Mesodermal cell (in vitro differentiated cells): ENCODE data around the gene FTO.

Experiments
- H3K27ac ChIP-seq: 2 replicates; pipeline ENCODE4 v1.7.0; 2013; ENCODE audit warnings: mild to moderate bottlenecking, low read depth, low read length, moderate library complexity; ENCODE audit not compliant: severe bottlenecking
- H3K36me3 ChIP-seq: 2 replicates; pipeline ENCODE4 v1.7.1; 2013; ENCODE audit warnings: mild to moderate bottlenecking, low read length, moderate library complexity; ENCODE audit not compliant: control insufficient read depth, insufficient read depth
- H3K4me1 ChIP-seq: one replicate; pipeline ENCODE4 v1.7.1; 2013; ENCODE audit warnings: mild to moderate bottlenecking, low read length; ENCODE audit not compliant: insufficient read depth, control insufficient read depth, poor library complexity, severe bottlenecking
- H3K4me3 ChIP-seq: 2 replicates; pipeline ENCODE4 v1.7.0; 2013; ENCODE audit warnings: low read length, control low read depth, mild to moderate bottlenecking; ENCODE audit not compliant: insufficient read depth, poor library complexity, severe bottlenecking; ENCODE audit errors: extremely low read depth
- H3K9me3 ChIP-seq: 2 replicates; pipeline ENCODE4 v1.7.1; 2013; ENCODE audit warnings: mild to moderate bottlenecking, low read length, moderate library complexity; ENCODE audit not compliant: control insufficient read depth
- WGBS, 2 experiments: methylation state at CpG; one replicate each; pipeline ENCODE4 v1.1.5; 2013; ENCODE audit warnings: missing lambda C conversion rate in 2 of 2; ENCODE audit not compliant: insufficient coverage in 2 of 2; 5-methylcytosine and 5-hydroxymethylcytosine counted together

The FTO gene

DNA sequence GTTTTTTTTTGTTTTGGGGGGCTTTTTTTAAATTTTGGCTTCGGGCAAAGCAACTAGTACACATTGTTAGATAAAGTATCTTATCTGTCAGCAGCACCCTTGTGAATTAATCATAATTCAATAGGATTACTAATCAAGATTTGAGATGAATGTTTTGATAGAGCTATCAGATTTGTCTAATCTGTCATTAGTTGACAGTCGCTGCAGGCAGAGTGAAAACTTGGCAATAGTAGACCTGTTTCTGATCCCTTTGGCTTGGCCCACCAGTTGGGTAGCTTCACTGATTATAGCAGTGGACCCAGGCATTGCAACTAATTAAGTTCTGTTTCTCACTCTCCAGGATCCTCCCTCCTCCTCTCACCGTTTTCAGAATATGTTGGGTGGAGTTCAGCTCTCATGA is 324.0 kb downstream of the FTO start:
- WGBS, 2 experiments, result 100% methylated on average over 1 of the region's 3 CpGs
- Histone ChIP-seq H3K4me1 (no peaks in the 10 kb centered on the region), H3K36me3 (no peaks in the 10 kb centered on the region), H3K27ac (no peak overlapping the region), H3K9me3 (peaks cover 6% of the 10 kb centered on the region), H3K4me3 (no peak overlapping the region)

DNA sequence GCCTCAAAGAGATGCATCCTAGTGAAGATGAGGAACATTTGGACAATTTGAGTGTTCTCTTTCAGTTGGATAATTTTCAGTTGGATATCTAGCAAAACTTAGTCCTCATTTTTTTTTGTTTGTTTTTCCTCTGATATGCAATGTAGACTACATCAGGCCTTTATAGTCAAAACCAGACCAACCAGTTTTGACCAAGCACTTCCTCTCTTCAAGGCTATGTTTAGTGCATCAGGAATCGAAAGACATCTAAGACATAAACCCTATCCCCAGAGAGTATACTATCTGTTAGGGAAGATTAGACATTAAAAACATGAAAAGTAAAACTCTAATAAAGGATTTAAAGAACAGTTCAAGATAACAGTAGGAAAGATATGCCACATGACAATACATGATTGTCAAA is 326.5 kb downstream of the FTO start:
- peaks cover 6% of the 10 kb centered on the region for H3K9me3 ChIP-seq
- no peak overlapping the region for H3K27ac ChIP-seq
- H3K36me3 ChIP-seq, result no peaks in the 10 kb centered on the region
- H3K4me1 ChIP-seq, result no peaks in the 10 kb centered on the region
- H3K4me3 ChIP-seq, result no peak overlapping the region
- no CpG with 5 or more reads among the region's 1 CpG for WGBS, 2 experiments

DNA sequence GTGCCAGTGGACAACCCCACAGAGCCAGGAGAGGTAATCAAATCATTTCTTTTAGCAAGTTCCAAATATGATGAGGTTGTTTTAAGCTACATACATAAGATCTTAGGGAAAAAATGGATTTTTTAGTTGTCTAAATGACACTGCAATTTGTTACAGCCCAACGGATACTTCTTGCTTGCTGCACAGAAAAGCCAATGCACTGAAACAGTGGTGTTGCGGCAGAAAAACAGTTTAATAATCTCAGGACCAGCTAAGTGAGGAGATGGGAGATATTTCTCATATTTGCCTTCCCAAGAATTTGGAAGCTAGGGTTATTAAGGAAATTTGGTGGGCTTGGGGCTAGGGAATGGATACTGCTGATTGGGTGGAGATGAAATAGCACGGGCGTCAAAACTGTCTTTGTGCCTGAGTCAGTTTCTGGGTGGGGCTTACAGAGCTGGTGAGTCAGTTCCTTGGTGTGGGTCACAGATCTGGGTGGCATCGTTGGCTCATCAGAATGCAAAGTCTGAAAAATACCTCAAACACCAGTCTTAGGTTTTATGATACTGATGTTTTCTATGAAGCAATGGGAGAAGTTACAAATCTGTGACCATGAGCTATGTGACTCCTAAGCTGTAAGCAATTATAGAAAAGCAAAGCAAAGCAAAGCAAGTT is 327.3 kb downstream of the FTO start:
- H3K27ac ChIP-seq, result no peak overlapping the region
- H3K4me1 ChIP-seq, result no peaks in the 10 kb centered on the region
- H3K4me3 ChIP-seq, result no peak overlapping the region
- peaks cover 6% of the 10 kb centered on the region for H3K9me3 ChIP-seq
- WGBS, 2 experiments, result 96 to 100% methylated on average over 1 to 4 of the region's 5 CpGs
- H3K36me3 ChIP-seq, result no peaks in the 10 kb centered on the region

DNA sequence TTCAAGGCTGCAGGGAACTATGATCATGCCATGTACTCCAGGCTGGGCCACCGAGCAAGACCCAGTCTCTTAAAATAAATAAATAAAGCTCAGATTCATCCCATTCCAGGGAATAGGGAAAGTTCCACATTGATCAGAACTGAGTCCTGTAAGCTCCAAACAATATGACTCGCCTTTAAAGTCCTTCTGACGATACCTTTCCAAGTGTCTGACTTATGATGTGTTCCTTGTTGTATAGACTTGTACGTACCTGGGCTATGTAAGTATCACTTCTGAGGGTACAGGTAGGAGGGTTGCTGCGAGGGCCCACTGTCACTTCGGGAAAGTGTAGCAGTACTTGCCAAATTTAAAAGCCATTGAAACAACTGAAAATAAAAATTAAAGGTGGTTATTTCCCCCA is 329.8 kb downstream of the FTO start:
- Histone ChIP-seq H3K36me3 (no peaks in the 10 kb centered on the region), H3K9me3 (peaks cover 6% of the 10 kb centered on the region), H3K4me1 (no peaks in the 10 kb centered on the region), H3K4me3 (no peak overlapping the region), H3K27ac (no peak overlapping the region)
- 86 to 100% methylated on average over 1 to 2 of the region's 6 CpGs for WGBS, 2 experiments

DNA sequence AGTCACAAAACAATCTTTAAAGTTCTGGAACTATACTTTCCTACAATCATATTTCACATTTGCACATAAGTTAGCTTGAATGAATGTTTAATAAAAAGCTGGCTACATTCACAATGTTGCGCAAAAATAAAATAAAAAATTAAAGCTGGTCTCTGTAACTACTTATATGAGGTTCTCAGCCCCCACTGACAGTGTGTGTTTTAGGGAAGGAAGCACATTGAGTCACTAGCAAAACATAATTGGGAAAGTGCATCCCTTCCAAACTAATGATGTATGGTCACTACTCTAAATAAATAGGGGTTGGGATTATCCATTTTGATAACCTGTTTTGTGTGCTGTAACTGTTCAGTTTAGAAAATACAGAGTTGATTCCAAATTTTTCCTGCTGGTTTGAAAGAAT is 330.7 kb downstream of the FTO start:
- WGBS, 2 experiments, result 80% methylated on average over 1 of the region's 1 CpG; no CpG with 5 or more reads in 1 of the 2 experiments
- no peaks in the 10 kb centered on the region for H3K36me3 ChIP-seq
- no peak overlapping the region for H3K27ac ChIP-seq
- H3K4me1 ChIP-seq, result no peaks in the 10 kb centered on the region
- peaks cover 6% of the 10 kb centered on the region for H3K9me3 ChIP-seq
- H3K4me3 ChIP-seq, result no peak overlapping the region

DNA sequence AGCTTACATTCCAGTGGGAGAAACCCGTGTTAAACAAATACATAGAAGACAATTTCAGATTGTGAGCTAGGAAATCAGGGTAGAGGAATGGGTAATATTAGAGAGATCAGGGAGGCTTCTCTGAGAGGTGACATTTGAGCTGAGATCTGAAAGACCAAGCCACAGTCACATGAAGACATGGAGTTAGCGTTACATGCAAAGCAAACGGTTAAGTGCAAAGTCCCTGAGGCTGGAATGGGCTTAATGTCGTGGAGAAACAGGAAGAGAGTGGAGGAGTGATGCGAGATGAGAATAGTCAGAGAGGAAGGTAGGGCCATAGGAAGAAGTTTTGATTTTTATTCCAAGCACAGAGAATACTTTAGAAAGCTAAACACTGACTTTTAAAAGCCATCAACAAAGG is 336.5 kb downstream of the FTO start:
- Histone ChIP-seq H3K36me3 (no peaks in the 10 kb centered on the region), H3K27ac (no peak overlapping the region), H3K4me1 (no peaks in the 10 kb centered on the region), H3K9me3 (no peaks in the 10 kb centered on the region), H3K4me3 (no peak overlapping the region)
- 70 to 96% methylated on average over 2 to 3 of the region's 5 CpGs for WGBS, 2 experiments

DNA sequence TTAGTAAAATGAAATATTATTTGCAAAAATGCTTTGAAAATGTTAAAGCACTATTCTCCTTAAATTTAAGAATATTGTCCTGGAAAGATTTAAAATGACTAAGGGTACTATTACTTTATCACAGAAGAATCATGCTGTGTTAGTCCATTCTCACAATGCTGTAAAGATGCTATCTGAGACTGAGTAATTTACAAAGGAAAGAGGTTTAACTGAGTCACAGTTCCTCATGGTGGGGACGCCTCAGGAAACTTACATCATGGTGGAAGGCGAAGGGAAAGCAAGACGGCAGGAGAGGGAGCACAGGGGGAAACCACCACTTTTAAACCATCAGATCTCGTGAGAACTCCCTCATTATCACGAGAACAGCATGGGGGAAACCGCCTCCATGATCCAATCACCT is 337.0 kb downstream of the FTO start:
- no peaks in the 10 kb centered on the region for H3K4me1 ChIP-seq
- H3K4me3 ChIP-seq, result no peak overlapping the region
- no peak overlapping the region for H3K27ac ChIP-seq
- no peaks in the 10 kb centered on the region for H3K9me3 ChIP-seq
- WGBS, 2 experiments, result 69% methylated on average over 6 of the region's 6 CpGs; no CpG with 5 or more reads in 1 of the 2 experiments
- no peaks in the 10 kb centered on the region for H3K36me3 ChIP-seq

GRCh38 chr16:54048586-54049495 is 344.9 kb downstream of the FTO start:
- H3K36me3 ChIP-seq, result no peaks in the 10 kb centered on the region
- H3K4me1 ChIP-seq, result no peaks in the 10 kb centered on the region
- H3K9me3 ChIP-seq, result no peaks in the 10 kb centered on the region
- no peak overlapping the region for H3K27ac ChIP-seq
- no peak overlapping the region for H3K4me3 ChIP-seq
- 61 to 74% methylated on average over 5 to 7 of the region's 11 CpGs for WGBS, 2 experiments

DNA sequence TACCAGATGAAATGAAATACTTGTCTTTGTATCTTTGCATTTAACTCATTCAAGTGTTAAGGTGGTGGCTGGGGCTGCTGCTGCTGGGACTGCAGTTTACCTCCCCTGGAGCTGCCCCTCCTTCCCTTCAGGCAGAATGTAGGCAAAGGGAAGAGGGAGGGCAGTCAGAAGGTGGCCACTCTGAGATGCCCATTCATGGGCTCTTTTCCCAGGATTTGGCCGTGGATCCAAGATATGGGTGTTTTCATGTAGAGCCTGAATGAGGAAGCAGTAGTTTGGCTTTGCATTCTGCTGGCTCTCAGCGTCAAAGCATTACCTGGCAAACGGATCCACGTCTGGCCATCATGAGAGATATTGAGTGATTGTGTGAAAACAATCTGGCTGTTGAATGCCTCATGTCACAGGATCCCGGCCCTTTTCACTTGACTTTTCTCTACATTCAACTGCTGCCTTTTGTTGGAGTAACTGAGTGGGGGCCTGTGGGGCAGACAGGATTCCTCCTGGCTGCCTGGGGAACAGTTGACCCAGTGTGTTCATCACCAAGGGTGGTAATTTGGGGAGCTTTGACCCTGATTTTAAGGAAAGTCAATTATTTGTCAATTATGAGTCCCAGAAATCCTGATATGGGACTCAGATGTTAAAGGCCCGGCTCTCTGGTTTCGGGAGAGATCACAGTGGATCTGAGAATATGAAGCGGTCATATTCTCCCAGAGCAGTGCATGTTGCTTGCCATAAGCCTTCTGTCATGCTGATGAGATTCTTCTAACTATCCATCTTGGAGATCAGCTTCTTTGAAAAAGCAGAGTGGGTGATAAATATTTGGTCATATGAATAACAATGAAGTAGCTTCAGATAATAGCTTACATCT is 345.9 kb downstream of the FTO start:
- WGBS, 2 experiments, result 35 to 40% methylated on average over 5 to 7 of the region's 8 CpGs
- H3K36me3 ChIP-seq, result no peaks in the 10 kb centered on the region
- no peaks in the 10 kb centered on the region for H3K9me3 ChIP-seq
- H3K27ac ChIP-seq, result peak overlapping the region; percentile 8
- H3K4me1 ChIP-seq, result no peaks in the 10 kb centered on the region
- H3K4me3 ChIP-seq, result no peak overlapping the region

DNA sequence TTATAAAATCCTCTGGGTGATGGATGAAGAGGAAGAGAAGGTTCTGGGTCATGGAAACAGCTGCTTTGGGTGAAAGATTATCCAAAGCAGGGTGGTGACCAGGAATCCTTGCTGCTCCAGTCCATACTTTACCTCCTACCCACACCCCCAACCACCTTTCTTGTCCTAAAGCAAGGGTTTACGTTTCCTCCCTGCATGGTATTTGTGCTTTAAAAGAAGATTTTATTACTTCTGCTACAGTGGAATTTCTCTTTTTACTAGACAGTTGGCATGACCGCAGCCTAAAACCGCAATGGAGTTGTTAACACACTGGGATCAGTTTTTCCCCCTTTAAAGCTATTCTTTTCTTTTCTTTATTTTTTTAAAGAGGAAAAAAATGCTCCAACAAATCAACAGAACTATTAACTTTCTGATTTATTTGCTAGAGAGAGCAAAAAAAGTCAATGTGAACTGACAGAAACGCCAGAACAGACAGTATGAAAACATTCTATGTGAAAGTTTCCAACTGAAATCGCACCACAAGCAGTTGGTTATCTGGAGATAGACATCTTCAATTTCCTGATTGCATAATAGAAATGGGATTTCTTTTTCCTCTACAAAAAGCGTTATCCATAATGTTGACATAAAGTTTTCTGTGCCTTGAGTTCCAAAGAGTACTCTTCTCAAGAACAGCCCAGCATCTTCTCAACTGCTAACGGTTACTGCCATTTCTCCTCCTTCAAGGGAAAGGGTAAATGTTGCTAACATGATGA is 346.7 kb downstream of the FTO start:
- no peaks in the 10 kb centered on the region for H3K36me3 ChIP-seq
- H3K27ac ChIP-seq, result no peak overlapping the region
- 40 to 72% methylated on average over 2 to 4 of the region's 7 CpGs for WGBS, 2 experiments
- H3K4me3 ChIP-seq, result no peak overlapping the region
- H3K9me3 ChIP-seq, result no peaks in the 10 kb centered on the region
- H3K4me1 ChIP-seq, result no peaks in the 10 kb centered on the region
